ENCODE data around the gene ZNF768.
"Not testable (repeated sequence)": the region's sequence is repeated elsewhere in the genome, so short reads cannot be mapped to it uniquely, and the experiment has no call there.

The ZNF768 gene

GRCh38 chr16:30533146-30533522 is 6.8 kb upstream of the ZNF768 start:
- no peak for DNase-seq (ENCODE audit: low spot score)

- no peak for DNase-seq (ENCODE audit: low spot score)
These were observed 6.1 kb upstream of the ZNF768 start for GRCh38 chr16:30532285-30533145.

DNA sequence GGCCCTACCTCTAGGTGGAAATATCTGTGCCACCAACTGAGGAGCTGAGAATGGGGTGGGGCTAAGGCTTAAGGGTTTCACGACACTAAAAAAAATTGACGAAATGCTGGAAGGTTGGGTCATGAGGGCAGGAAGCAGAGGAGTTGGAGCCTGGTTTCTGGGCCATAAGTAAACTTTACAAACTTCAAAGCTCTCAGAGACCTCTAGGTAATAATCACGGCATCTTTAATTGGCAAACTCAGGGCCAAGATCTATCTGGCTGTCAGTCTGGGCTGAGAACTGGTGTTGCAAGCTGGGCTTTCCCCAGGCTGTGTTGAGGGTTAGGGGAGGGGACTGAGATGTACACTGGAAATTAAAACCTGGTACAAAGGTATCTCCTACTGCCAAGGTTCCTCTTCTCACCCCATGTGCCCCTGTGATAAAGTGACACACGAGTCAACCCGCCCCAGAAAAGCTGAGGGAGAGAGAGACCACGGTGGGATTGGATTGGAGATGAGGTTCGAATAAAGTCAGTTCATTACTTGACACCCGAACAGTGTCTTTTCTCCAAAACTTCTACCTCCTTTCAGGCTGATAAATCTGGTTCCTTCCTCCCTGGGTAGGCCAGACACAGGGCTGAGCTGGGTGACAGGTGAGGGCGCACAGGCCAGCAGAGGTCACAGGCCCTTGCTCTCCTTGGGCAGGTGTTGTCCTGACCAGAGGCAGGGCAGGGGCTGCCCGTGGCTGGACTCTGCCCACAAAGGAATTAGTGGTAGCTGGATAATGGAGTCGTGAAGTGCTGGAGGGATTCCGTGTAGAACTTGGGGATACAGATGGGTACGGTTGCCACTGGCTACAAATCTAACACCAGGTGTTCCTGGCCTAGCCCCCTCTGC is 4.0 kb upstream of the ZNF768 start:
- DNase-seq (ENCODE audit: low spot score): no peak

- DNase-seq (ENCODE audit: low spot score): no peak
These were observed 2.6 kb upstream of the ZNF768 start for GRCh38 chr16:30528799-30529457.

DNA sequence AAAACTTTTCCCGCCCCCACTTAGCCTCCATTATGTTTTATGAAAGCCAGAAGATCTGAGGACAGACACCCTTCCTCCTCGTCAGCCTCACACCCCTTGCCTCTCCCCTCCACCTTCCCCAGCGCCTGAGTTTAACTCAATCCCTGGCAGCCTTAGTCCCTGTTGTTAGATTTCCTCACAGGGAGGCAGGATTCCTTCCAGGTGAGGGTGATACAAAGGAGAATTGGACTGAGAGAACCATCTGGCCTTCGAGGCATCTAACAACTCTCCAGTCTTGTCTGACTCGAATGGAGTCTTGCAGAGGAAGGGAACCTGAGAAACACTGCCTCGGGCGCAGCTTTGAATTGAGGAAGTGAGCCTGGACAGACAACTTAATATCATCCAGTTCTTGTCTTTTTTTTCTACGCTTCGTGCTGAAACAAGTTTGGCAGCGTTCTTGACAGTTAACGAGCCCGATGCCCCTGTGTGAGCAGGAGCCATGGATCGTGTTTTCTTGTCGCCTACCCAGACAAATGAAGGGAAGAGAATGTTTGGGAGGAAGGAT is 1.3 kb upstream of the ZNF768 start:
- no peak for DNase-seq (ENCODE audit: low spot score)

- DNase-seq (ENCODE audit: low spot score): peak; percentile 98
These were observed 663 bp upstream of the ZNF768 start for GRCh38 chr16:30526823-30527634.

DNA sequence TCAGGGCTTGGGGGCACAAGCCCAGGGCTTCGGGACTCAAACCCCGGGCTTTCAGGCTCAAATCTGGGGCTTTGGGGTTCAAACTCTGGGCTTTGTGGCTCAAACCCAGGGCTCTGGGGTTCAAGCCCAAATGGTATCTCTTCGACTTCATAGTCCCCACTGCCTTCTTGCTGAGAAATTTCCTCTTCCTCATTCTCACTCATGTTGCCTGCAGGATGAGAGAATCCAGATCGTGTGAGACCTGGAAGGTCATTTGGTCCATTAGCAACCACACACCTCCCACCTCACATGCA is 576 bp downstream of the ZNF768 start:
- no peak for DNase-seq (ENCODE audit: low spot score)

GRCh38 chr16:30524575-30525568 is 1.5 kb downstream of the ZNF768 start:
- DNase-seq (ENCODE audit: low spot score): no peak

- DNase-seq (ENCODE audit: low spot score): no peak
These were observed 2.4 kb downstream of the ZNF768 start for GRCh38 chr16:30523768-30524574.

- not testable (repeated sequence) for DNase-seq (ENCODE audit: low spot score)
These were observed 3.5 kb downstream of the ZNF768 start for GRCh38 chr16:30522702-30523463.

DNA sequence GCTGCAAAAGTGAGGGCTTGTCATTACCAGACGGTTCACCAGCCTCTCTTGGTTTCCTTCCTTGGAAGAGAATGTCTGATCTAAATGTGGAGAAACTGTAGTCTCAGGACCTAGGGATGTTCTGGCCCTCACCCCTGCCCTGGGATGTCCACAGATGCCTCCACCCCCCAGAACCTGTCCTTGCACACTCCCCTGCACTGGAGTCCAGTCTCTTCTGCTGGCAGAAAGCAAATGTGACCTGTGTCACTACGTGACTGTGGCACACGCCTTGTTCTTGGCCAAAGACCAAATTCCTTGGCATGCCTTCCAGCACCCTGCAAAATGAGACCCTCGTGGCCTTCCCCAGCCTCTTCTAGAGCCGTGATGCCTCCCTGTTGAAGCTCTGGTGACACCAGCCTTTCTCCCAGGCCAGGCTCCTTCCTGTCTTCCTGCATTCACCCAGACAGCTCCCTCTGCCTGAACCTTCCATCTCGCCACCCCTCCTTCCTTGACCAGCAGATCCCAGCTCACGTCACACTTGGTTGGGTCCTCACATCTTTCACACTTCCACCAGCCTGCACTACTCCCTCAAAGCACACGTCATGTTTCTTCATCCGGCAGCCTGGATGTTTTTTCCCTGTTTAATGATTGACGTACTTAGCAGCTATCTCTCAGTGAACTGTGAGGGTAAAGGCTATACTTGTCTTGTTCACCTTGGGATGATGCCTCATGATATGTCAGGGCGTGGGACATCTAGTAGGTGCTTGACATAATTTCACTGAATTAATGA is 4.3 kb downstream of the ZNF768 start:
- no peak for DNase-seq (ENCODE audit: low spot score)

DNA sequence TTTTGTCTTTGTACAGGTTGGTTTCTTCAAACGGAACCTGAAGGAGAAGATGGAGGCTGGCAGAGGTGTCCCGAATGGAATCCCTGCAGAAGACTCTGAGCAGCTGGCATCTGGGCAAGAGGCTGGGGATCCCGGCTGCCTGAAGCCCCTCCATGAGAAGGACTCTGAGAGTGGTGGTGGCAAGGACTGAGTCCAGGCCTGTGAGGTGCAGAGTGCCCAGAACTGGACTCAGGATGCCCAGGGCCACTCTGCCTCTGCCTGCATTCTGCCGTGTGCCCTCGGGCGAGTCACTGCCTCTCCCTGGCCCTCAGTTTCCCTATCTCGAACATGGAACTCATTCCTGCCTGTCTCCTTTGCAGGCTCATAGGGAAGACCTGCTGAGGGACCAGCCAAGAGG is 4.9 kb downstream of the ZNF768 start:
- no peak for DNase-seq (ENCODE audit: low spot score)

- DNase-seq (ENCODE audit: low spot score): no peak
These were observed 7.0 kb downstream of the ZNF768 start for GRCh38 chr16:30519120-30520049.

- no peak for DNase-seq (ENCODE audit: low spot score)
These were observed 7.8 kb downstream of the ZNF768 start for GRCh38 chr16:30518552-30518951.

DNA sequence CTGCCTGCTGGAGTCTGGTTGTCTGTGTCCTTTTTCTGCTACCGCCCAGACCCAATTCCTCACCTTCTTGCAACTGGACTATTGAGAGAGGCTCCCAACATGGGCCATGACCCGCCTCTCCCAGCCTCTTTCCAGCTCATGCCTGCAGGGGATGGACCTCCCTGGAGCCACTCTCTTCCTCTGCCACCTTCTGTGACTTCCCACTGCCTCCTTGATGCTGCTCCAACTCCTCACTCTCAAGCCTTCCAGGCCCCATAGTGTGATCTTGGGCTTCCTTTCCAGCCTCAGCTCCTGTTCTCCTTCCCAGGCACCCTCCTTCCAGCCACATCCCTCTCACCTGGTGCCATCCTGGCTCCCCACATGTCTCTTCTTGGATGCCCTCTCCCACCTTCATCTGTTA is 11.1 kb downstream of the ZNF768 start:
- no peak for DNase-seq (ENCODE audit: low spot score)

DNA sequence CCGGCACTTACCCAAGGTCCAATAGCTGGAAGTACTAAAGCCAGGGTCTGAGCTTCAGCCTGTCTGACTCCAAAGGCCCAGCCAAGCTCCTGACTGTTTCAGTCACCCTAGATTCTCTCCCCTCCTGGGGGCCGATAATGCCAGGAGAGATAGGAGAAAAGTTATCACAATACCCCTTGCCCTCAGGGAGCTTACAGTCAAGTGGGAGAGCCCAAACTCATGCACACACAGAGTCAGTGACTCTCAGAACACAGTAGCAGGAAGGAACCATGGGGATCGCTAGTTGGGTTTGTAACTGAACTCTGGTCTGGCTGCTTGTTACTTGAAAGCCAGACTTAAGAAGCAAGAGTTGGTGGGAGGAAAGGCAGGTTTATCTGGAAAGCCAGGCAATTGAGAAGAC is 14.9 kb downstream of the ZNF768 start:
- DNase-seq (ENCODE audit: low spot score): no peak

DNA sequence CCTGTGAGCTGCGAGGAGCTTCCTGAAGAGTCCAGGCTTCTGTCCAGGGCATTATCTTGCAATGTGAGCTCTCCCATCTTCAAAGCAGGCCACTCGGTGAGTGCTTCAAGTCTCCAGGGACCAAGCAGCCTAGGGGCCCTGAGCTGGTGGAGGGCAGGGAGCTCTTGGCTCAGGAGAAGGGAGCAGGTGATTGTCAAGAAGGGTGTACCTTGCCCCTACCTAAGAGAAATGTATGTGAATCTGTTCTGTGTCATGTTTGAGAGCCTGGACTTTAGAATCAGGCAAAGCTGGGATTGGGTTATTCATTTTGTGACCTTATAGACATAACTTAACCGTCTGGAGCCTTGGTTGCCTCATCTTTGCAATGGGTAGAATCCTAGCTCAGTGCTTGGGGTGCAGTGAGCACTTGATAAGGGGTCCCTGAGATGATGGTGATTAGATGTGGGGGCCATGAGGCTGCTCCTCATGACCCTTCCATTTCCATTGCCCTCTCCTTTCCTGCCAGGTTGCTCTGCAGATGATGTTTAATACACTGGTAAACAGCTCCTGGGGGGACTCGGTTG is 15.9 kb downstream of the ZNF768 start:
- no peak for DNase-seq (ENCODE audit: low spot score)
